Smooth muscle cell (in vitro differentiated cells): ENCODE data around the gene AKAP3. TPM values are rescaled to one million over a fixed set of nuclear protein-coding genes. Genes with fewer than 3 reads are reported as not detected.

ENCODE experiments used
- DNase-seq: peaks from one replicate; lab custom pipeline; 2025; ENCODE audit not compliant: unreplicated experiment; lab: John Stamatoyannopoulos, UW
- H2AFZ ChIP-seq: fragments of 200-600 bp; sonication (generic); 2 replicates; pipeline ENCODE4 v1.6.0; 2016; ENCODE audit warnings: antibody characterized with exemption, low read depth, mild to moderate bottlenecking
- H3F3A ChIP-seq: fragments of 200-600 bp; sonication (generic); 2 replicates; pipeline ENCODE4 v1.6.0; 2017; ENCODE audit warnings: antibody characterized with exemption, low read depth
- H3K27ac ChIP-seq: fragments of 200-600 bp; sonication (generic); 2 replicates; pipeline ENCODE4 v1.5.1; 2016; ENCODE audit warnings: low read depth, mild to moderate bottlenecking
- H3K27me3 ChIP-seq: fragments of 200-600 bp; sonication (generic); 2 replicates; pipeline ENCODE4 v1.6.1; 2016; ENCODE audit warnings: low read depth, mild to moderate bottlenecking
- H3K36me3 ChIP-seq: fragments of 200-600 bp; sonication (generic); 2 replicates; pipeline ENCODE4 v1.5.1; 2016; ENCODE audit warnings: low read depth
- H3K4me1 ChIP-seq: fragments of 200-600 bp; sonication (generic); 2 replicates; pipeline ENCODE4 v1.5.1; 2016; ENCODE audit warnings: low read depth
- H3K4me2 ChIP-seq: fragments of 200-600 bp; sonication (generic); 2 replicates; pipeline ENCODE4 v1.6.0; 2016; ENCODE audit warnings: mild to moderate bottlenecking
- H3K4me3 ChIP-seq: fragments of 200-600 bp; sonication (generic); 2 replicates; pipeline ENCODE4 v1.5.1; 2016; ENCODE audit warnings: mild to moderate bottlenecking
- H3K79me2 ChIP-seq: fragments of 200-600 bp; sonication (generic); 2 replicates; pipeline ENCODE4 v1.6.0; 2016; ENCODE audit warnings: low read depth, mild to moderate bottlenecking
- H3K9ac ChIP-seq: fragments of 200-600 bp; sonication (generic); 2 replicates; pipeline ENCODE4 v1.6.0; 2016; ENCODE audit warnings: low read depth
- H3K9me3 ChIP-seq: fragments of 200-600 bp; sonication (generic); replicated peaks from 2 replicates; pipeline ENCODE4 v1.5.1; 2016; ENCODE audit warnings: low read depth
- H4K20me1 ChIP-seq: fragments of 200-600 bp; sonication (generic); 2 replicates; pipeline ENCODE4 v1.6.0; 2016; ENCODE audit warnings: low read depth
- WGBS: methylation state at CpG from one replicate; pipeline ENCODE4 v1.1.7; 2016; ENCODE audit warnings: low lambda C conversion rate; 5-methylcytosine and 5-hydroxymethylcytosine counted together
- polyA plus RNA-seq: library from polyadenylated mRNA; unstranded; fragments of >200 nt; fragmentation: Nextera tagmentation; extraction: Ambion mirVana; gene quantifications from 2 replicates; pipeline ENCODE4 v1.2.1, GENCODE V29; 2016
- total RNA-seq: library from RNA; depleted of rRNA; stranded (reverse); fragments of >200 nt; gene quantifications from 2 replicates; pipeline ENCODE4 v1.2.3, GENCODE V29; 2014
- TF ChIP-seq, protein P1 (sequence below): fragments of 200-600 bp; sonication (generic); IDR thresholded peaks from 2 replicates; pipeline ENCODE4 v1.5.1; 2017; ENCODE audit warnings: borderline replicate concordance, mild to moderate bottlenecking, antibody characterized with exemption; ENCODE audit not compliant: insufficient read depth, poor library complexity, severe bottlenecking

AKAP3 gene
- total and polyA plus RNA-seq, 2 experiments from 2014 or later = 0.13 to 1.4 TPM

DNA sequence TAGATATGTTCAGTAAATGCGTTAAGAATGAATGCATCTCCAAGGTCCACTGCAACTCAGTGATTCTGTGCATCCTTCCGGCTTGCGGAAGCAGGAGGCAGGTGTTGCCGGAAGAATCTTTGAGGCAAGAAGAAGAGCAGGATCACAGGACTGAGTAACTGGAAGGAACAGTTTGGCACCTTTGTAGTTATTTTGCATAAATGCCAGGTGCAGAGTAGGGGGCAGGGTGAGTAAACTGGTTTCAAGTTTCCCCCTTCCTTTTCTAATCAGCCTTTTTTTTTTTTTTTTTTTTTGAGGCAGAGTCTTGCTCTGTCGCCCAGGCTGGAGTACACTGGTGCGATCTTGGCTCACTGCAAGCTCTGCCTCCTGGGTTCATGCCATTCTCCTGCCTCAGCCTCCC lies 64.6 kb downstream of the AKAP3 start:
- Histone ChIP-seq H3K4me3 (no peak overlapping the region), H3K79me2 (no peaks in the 10 kb centered on the region), H3K27ac (no peak overlapping the region), H3F3A (no peaks in the 10 kb centered on the region), H2AFZ (no peak overlapping the region), H4K20me1 (no peaks in the 10 kb centered on the region), H3K9ac (no peak overlapping the region), H3K27me3 (peaks cover 7% of the 10 kb centered on the region), H3K4me2 (no peak overlapping the region), H3K9me3 (no peaks in the 10 kb centered on the region), H3K36me3 (no peaks in the 10 kb centered on the region), H3K4me1 (peaks cover 11% of the 10 kb centered on the region)
- DNase-seq = no peak
- WGBS = 92% methylated on average over 5 of the region's 6 CpGs
- TF ChIP-seq, protein P1, sequence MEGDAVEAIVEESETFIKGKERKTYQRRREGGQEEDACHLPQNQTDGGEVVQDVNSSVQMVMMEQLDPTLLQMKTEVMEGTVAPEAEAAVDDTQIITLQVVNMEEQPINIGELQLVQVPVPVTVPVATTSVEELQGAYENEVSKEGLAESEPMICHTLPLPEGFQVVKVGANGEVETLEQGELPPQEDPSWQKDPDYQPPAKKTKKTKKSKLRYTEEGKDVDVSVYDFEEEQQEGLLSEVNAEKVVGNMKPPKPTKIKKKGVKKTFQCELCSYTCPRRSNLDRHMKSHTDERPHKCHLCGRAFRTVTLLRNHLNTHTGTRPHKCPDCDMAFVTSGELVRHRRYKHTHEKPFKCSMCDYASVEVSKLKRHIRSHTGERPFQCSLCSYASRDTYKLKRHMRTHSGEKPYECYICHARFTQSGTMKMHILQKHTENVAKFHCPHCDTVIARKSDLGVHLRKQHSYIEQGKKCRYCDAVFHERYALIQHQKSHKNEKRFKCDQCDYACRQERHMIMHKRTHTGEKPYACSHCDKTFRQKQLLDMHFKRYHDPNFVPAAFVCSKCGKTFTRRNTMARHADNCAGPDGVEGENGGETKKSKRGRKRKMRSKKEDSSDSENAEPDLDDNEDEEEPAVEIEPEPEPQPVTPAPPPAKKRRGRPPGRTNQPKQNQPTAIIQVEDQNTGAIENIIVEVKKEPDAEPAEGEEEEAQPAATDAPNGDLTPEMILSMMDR = no peak

DNA sequence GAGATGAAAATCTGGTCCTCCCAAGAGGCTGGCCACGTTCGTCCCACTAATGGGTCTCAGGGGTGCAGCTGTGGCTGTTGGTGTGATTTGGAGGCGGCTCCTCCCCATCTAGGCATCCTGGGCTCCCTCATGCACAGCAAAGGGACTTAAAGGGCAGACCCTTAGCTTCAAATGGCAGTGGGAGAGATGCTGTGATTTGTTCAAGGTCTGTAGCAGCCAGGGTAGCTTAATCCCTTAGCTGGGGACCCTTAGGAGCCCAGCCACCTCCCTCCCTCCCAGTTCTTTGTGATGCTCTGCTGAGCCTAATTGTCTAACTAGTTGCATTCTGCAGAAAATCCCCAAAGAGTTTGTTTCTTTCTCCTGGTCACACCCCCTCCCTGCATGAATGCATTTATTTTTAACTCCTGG lies 68.6 kb downstream of the AKAP3 start:
- H3K36me3 ChIP-seq = no peaks in the 10 kb centered on the region
- no peaks in the 10 kb centered on the region for H3K79me2 ChIP-seq
- DNase-seq = no peak
- H3K9ac ChIP-seq = no peak overlapping the region
- H3K27ac ChIP-seq = no peak overlapping the region
- H3K4me1 ChIP-seq = peaks cover 11% of the 10 kb centered on the region
- H3K9me3 ChIP-seq = no peaks in the 10 kb centered on the region
- no peak overlapping the region for H3K4me3 ChIP-seq
- H3K4me2 ChIP-seq = no peak overlapping the region
- no peaks in the 10 kb centered on the region for H4K20me1 ChIP-seq
- H2AFZ ChIP-seq = no peak overlapping the region
- peaks cover 17% of the 10 kb centered on the region for H3K27me3 ChIP-seq
- TF ChIP-seq, protein P1 = no peak
- H3F3A ChIP-seq = no peaks in the 10 kb centered on the region
- 85% methylated on average over 3 of the region's 3 CpGs for WGBS

DNA sequence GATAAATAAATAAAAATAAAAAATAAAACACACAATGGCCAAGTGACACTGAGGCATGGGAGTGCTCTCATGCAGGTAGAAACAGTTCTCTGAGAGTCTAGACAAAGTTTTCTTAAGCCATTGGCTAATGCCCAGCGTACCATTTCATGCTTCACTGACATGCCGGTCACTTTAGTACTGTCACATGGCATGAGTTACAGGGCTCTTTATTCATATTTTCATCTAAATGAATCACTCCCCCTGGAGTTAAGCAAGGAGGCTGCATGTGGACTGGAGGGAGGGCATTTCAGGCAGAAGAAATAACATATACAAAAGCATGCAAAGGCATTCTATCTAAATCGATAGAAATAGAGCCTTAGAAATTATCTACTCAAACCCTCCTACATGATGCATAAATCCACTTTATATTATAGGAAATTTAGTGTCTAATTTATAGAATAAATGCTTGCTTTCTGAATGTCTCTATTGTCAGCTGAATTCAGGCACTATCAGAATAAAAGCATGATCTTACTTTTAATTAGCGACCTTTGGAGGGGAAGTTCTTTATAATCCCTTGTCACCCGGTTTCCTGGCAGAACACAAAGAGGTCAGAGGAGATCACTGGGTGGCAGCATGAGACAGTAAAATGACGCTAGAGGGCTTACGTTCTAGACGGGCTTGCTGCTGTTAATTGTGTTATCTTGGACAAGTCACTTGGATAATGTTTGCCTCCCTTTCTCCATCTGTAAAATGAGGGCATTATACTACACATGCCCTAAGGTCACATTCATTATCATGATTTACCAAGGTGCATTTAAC lies 69.3 kb downstream of the AKAP3 start:
- DNase-seq = no peak
- peaks cover 11% of the 10 kb centered on the region for H3K4me1 ChIP-seq
- no peak overlapping the region for H3K4me3 ChIP-seq
- H3K9me3 ChIP-seq = no peaks in the 10 kb centered on the region
- H3K4me2 ChIP-seq = no peak overlapping the region
- H3F3A ChIP-seq = no peaks in the 10 kb centered on the region
- no peaks in the 10 kb centered on the region for H3K36me3 ChIP-seq
- H3K79me2 ChIP-seq = no peaks in the 10 kb centered on the region
- H4K20me1 ChIP-seq = no peaks in the 10 kb centered on the region
- TF ChIP-seq, protein P1 = no peak
- no peak overlapping the region for H3K9ac ChIP-seq
- WGBS = 59% methylated on average over 8 of the region's 8 CpGs
- no peak overlapping the region for H3K27ac ChIP-seq
- peaks cover 18% of the 10 kb centered on the region for H3K27me3 ChIP-seq
- no peak overlapping the region for H2AFZ ChIP-seq

DNA sequence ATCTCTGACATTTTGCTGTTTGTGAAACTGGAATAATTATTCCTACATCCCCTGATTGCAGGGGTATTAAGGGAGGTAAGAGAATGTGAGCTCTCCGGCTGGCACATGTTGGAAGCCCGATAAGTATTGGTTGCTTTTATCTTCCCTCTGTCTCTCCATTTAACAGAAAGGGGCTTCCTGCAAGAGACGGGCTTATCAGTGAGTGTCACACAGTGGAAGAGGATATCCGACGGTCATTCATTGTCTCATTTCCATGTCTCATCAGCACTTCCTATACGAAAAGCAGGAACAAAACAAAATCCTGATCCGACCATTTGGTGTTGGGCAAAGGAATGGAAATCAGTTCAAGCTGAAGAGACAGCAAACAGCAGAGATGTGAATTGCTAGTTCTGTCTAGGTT lies 76.2 kb downstream of the AKAP3 start:
- no peaks in the 10 kb centered on the region for H3K4me1 ChIP-seq
- TF ChIP-seq, protein P1 = no peak
- H2AFZ ChIP-seq = no peak overlapping the region
- no peak overlapping the region for H3K4me2 ChIP-seq
- no peak overlapping the region for H3K27ac ChIP-seq
- H3K4me3 ChIP-seq = no peak overlapping the region
- no peaks in the 10 kb centered on the region for H3K79me2 ChIP-seq
- H4K20me1 ChIP-seq = no peaks in the 10 kb centered on the region
- H3K27me3 ChIP-seq = peaks cover 19% of the 10 kb centered on the region
- H3K36me3 ChIP-seq = no peaks in the 10 kb centered on the region
- DNase-seq = no peak
- no peaks in the 10 kb centered on the region for H3K9me3 ChIP-seq
- WGBS = 64% methylated on average over 7 of the region's 7 CpGs
- H3K9ac ChIP-seq = no peak overlapping the region
- no peaks in the 10 kb centered on the region for H3F3A ChIP-seq
